Fibroblast of lung (primary cell): ENCODE data around the gene NSRP1.

Source experiments
- EZH2 ChIP-seq: IDR thresholded peaks from 2 replicates; pipeline ENCODE4 v1.5.1; 2012; ENCODE audit warnings: low read length, control low read depth, mild to moderate bottlenecking; ENCODE audit errors: missing control alignments
- TF ChIP-seq, protein P1 (sequence below), 2 donors: IDR thresholded peaks in 1 of 2; conservative IDR thresholded peaks in 1 of 2; 1 replicate in 1 of 2; 2 replicates in 1 of 2; pipeline ENCODE4 v1.5.1; 2011 to 2012; ENCODE audit warnings: low read length in 2 of 2, control low read depth in 1 of 2, inconsistent platforms in 1 of 2, low read depth in 1 of 2, mild to moderate bottlenecking in 1 of 2

DNA sequence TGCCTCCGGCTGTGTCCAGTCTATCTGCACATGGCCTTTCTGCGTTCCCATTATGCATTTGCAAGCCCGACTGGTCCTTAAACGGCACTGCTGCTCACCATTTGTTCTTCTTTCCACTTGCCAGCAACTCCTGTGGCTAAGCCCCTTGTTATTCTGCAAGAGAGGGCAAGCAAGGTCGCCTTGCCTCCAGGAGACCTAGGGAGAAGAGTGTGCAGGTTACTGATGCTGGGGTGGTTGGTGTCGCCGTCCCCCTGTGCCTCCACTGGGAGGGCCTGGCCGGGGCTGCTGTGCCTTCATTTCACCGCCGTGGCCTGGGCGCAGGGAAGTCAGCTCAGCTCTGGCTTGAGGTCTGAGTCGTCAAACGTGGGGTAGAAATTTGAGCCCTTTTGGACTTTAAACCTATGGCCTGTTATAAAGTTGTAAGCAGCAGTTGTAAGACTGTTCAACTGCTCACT lies 106.1 kb downstream of the NSRP1 start:
- TF ChIP-seq EZH2: no peak
- TF ChIP-seq, protein P1, sequence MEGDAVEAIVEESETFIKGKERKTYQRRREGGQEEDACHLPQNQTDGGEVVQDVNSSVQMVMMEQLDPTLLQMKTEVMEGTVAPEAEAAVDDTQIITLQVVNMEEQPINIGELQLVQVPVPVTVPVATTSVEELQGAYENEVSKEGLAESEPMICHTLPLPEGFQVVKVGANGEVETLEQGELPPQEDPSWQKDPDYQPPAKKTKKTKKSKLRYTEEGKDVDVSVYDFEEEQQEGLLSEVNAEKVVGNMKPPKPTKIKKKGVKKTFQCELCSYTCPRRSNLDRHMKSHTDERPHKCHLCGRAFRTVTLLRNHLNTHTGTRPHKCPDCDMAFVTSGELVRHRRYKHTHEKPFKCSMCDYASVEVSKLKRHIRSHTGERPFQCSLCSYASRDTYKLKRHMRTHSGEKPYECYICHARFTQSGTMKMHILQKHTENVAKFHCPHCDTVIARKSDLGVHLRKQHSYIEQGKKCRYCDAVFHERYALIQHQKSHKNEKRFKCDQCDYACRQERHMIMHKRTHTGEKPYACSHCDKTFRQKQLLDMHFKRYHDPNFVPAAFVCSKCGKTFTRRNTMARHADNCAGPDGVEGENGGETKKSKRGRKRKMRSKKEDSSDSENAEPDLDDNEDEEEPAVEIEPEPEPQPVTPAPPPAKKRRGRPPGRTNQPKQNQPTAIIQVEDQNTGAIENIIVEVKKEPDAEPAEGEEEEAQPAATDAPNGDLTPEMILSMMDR (conservative IDR thresholded peaks at IDR 0.05 in 1 of 2, IDR thresholded peaks at IDR 0.05 in 1 of 2; ENCODE audit: low read depth in 1 of 2, low read length in 2 of 2): no peak
